GM18498 (cell line): ENCODE measurements around the gene NPTN.
"Not testable (repeated sequence)": the region's sequence is repeated elsewhere in the genome, so short reads cannot be mapped to it uniquely, and the experiment has no call there.

ENCODE experiments used
- ATAC-seq: cut with Tn5 transposase; IDR thresholded peaks from one replicate; pipeline ENCODE4 v1.9.1; 2021; ENCODE audit warnings: mild to moderate bottlenecking, moderate library complexity; ENCODE audit not compliant: unreplicated experiment

Gene NPTN

DNA sequence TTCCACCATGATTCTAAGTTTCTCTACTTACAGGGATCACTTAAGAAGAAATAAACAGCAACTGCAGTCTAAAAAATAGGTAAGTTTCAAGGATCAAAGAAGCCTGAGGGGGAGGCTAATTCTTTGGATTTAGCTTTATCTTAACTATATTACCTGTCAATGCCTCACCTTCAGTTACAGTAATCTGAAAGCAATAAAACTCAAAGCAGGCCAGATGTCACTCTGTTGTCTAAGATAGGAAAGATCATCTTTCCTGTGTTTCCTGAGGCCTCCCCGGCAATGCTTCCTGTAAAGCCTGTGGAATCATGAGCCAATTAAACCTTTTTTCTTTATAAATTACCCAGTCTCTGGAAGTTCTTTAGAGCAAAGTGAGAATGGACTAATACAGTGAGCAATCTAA, 60.2 kb downstream of the NPTN start:
- ATAC-seq: no peak

GRCh38 chr15:73572296-73572695, 60.9 kb downstream of the NPTN start:
- ATAC-seq: no peak

DNA sequence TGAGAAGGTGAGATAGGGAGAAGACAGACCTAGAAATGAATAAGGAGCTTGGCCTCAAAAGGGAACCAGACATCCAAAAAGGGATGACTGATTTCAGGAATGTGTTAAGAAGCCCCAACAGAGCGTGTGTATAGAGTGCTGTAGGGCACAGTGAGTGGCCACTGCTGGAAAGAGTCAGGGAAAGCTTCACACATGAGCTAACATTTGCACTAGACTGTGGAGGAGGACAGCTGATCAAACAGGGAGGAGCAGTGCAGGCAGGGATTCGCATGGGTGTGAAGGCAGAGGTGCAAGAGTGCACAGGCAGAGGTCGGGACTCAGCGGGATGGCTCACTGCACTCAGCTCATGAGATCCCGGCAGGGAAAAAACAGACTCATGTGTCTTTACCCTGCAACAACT, 61.8 kb downstream of the NPTN start:
- no peak for ATAC-seq

DNA sequence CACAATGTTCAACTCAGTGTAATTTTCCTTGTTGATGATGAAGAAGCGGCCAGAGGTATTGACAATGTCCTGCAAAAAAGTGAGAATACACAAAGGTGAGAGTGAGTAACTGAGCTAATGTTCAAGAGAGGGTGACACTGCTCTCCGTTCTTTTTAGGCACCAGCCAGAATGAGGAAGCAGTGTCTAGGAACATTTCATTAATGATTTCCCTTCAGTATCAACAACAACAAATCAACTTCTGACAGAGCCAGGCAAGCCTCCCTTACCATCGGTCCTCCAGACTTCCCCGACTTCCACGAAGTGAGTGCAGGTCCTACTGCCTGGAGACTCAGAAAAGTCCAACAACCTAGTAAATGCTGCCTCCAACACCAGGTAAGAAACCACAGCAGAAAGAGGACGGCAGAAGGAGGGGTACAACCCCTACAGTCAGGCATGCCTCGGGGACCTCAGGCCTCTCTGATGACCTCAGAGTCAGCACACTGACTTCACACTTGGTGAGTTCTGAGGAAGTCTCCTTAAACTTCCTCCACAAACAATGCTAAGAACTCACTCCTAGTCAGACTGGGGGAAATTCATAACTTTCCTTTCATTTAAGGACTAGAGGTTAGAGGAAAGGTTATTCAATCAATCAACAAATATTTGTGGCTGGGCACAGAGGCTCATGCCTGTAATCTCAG, 62.7 kb downstream of the NPTN start:
- ATAC-seq: no peak

GRCh38 chr15:73569361-73569760, 63.8 kb downstream of the NPTN start:
- ATAC-seq: no peak

DNA sequence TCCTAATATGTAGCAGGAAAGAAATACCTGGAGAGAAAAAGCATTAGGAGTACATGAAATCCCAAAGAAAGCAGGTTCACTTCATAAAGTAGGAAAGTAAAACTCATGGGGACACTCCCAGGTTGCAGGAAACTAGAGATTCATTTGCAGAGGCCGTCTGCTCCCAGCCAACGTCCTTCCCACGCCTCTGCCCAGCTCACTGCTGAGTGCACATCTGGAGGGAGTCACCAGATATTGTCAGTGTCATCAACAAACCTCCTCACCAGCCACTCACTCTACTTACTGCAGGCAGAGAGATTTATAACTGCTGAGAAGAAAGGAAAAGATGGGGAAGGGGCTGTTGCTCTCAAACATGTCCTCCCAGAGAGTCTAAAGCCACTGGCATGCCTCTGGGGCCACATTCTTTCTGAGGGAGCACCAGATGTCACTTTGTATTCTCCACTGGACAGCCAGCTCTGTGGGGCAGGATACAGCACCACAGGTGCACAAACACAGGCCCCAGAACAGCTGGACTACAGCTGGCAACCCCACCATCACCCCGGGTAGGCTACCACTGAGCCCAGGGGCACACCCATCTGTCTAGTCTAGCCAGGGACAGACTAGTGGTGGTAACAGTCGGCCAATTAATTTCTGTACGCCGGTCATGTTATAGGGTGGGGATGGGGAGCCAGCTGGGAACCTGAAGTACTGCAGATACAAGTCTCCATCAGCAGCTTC, 64.5 kb downstream of the NPTN start:
- no peak for ATAC-seq

DNA sequence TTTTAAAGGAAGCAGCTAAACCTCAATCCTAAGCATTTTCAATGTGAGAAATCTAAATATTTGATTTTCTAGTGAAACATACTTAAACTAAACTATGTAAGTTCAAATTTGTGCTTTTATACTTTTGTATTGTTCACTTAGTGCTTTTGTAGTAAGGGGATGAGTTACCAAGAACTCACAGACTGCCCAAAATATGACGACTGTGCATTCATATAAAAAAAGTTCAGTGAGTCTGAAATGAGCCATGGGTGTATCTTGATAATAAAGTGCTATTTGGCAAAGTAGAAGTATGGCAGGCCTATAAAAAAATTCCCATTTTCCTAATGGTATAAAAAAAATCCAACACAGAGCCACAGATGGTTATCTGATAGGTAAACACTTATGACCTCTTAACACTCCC, 66.2 kb downstream of the NPTN start:
- ATAC-seq: no peak

GRCh38 chr15:73564255-73564654, 68.9 kb downstream of the NPTN start:
- ATAC-seq: no peak

DNA sequence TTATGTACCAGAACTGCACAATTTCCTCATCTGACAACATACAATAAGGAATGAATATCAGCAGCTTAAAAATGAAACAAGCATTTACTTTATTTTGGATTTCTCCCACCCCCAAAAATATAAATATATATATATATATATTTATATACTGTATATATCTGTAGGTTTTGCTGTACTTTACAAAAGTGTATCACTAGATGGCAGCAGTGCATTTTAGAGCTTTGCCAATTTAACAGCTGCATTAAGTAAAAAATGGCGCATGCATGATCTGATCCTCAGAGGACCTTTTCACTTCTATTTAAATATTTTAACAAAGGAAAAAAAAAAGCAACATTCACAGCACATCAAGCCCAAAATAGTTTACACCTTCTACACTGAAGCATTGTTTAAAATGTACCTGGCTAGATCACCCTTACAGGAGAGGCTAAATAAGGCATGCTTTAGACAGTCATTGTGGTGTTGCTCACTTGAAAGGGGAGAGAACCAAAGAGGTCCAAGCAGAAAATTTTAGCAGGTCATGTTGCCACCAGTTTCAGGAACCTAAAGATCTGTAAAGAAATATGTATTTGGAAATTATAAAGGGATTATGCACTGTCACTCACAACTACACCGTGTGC, 72.6 kb downstream of the NPTN start:
- no peak for ATAC-seq

- ATAC-seq: no peak
Measured at GRCh38 chr15:73558529-73558928, 74.7 kb downstream of the NPTN start.

- no peak for ATAC-seq
Measured at GRCh38 chr15:73555080-73555479, 78.1 kb downstream of the NPTN start.

- ATAC-seq: no peak
Measured at GRCh38 chr15:73550190-73550589, 83.0 kb downstream of the NPTN start.

DNA sequence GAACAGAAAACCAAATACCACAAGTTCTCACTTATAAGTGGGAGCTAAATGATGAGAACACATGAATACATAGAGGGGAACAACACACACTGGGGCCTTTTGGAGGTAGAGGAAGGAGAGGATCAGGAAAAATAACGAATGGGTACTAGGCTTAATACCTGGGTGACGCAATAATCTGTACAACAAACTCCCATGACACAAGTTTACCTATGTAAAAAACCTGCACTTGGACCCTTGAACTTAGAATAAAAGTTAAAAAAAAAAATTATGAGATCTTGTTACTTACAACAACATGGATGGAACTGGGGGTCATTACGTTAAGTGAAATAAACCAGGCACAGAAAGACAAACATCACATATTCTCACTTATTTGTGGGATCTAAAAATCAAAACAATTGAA, 84.3 kb downstream of the NPTN start:
- ATAC-seq: not testable (repeated sequence)

DNA sequence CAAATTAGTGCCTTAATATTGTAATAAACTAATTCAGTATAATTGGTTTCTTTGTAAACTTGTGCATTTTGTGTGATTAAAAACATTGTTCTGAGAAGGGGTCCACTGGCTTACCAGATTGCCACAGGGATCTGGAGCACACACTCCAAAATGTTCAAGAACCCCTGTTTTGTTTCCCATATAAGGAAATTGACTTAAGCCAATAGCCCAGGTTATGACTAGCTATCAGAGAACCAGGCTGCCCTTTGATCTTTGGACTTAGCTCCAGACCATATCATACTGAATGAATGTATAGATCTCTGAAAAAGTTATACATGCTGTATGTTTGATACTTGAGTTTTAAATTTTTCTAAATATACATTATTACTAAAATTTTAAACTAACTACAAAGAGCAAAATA, 91.7 kb downstream of the NPTN start:
- ATAC-seq: no peak

DNA sequence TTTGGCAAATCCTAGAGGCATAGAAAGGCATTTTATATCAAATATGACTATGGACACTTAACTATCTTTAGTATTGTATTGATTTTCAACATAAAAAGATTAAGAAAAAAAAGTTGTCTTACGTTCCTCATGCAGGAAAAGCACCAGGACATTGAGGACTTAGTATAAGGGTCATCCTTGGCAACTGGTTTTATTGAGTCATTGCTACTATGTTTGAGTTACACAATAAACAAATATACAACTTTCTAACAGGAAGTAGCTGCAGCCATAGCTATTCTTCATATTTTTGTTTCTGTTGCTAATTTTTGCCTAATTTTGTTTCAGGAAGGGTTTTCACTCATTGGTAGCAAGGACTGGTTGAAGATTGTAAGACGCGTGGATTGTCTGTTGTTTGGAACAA, 93.0 kb downstream of the NPTN start:
- ATAC-seq: no peak

DNA sequence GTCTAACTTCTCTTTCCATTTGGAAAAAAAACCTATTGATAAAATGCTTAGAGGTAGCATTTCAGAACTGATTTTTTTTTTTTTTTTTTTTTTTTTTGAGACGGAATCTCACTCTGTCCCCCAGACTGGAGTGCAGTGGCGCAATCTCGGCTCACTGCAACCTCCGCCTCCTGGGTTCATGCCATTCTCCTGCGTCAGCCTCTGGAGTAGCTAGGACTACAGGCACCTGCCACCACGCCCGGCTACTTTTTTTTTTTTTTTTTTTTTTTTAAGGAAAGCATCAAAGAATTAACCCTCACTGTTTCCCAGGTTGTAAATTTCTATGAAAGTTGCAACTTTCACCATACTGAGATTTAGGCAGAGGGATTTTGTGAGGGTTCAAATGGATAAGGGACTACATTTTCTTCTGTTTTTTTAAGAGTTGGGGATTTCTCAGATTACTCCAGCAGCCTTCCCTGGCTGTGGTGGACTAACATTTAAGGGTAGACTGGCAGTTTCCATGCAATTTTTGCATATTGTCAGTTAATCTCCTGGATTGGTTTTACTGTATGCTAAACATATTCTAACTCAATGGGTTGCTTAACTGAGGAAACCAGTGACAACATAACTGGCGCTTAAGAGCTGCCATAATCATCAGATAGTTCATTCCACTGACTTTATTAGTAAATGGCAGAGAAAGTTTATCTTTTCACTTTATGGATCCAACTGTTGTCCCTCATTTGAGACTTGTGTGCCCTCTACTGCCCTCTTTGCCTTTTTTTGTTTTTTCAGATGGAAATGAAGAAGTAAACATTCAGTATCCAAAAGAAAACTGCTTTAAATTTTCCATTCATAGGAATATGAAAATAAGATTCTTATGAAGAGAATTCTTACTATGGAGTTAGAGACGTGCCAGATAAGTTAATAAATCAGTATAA, 93.7 kb downstream of the NPTN start:
- ATAC-seq: no peak

DNA sequence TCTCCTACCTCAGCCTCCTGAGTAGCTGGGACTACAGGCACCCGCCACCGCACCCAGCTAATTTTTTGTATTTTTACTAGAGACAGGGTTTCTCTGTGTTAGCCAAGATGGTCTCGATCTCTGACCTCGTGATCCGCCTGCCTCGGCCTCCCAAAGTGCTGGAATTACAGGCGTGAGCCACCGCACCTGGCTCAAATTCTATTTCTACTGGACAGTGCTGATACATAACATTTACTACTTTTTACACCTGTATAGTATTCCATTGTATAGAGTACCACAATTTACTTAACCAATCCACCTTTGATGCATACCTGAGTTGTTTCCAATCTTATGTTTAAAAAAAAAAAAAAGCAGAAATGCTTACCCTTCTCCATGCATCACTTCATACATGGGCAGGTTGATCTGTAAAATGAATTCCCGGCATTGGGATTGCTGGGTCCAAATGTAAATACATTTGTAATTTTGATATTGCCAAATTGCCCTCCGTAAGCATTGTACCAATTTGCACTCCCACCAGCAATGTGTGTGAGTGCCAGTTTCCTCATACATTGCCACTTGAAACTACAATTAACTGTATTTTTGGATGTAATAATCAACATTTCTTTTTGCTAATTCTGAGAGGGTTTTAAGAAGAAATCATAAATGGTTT, 94.5 kb downstream of the NPTN start:
- ATAC-seq: no peak

DNA sequence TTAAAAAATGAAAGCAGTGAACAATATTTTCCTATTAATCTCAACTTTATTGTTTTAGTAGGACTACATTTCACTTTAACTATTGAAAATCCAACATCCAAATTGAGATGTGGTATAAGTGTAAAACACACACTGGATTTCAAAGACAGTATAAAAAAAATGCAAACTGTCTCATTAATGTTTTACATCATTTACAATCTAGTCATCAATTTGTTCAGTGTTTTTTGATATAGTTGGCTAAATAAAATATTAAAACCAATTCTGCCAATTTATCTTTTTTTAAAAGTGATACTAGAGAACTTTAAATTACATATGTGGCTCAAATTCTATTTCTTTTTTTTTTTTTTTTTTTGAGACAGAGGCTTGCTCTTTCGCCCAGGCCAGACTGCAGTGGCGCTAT, 95.1 kb downstream of the NPTN start:
- ATAC-seq: no peak

- no peak for ATAC-seq
Measured at GRCh38 chr15:73530649-73531048, 102.5 kb downstream of the NPTN start.

DNA sequence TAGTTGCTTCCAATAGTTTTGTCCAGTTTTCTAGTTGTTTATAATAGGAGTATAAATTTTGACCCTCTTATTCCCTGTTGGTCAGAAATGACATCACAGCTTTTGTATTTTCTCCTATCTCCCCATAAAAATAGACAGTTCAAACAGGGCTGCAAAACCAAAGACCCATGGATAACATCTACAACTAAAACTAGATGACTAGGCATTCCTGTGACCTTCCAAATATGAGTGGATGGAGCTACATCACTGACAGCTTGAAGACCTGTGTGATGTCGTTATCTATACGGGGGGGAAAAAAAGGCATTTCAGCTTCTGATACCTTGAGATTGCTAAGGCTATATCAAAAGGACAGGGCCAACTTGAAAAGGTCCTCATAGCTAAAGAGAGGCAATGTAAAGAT, 105.6 kb downstream of the NPTN start:
- no peak for ATAC-seq

- no peak for ATAC-seq
Measured at GRCh38 chr15:73524919-73525318, 108.3 kb downstream of the NPTN start.
